ENCODE data around the gene PLCL2.

PLCL2 gene

DNA sequence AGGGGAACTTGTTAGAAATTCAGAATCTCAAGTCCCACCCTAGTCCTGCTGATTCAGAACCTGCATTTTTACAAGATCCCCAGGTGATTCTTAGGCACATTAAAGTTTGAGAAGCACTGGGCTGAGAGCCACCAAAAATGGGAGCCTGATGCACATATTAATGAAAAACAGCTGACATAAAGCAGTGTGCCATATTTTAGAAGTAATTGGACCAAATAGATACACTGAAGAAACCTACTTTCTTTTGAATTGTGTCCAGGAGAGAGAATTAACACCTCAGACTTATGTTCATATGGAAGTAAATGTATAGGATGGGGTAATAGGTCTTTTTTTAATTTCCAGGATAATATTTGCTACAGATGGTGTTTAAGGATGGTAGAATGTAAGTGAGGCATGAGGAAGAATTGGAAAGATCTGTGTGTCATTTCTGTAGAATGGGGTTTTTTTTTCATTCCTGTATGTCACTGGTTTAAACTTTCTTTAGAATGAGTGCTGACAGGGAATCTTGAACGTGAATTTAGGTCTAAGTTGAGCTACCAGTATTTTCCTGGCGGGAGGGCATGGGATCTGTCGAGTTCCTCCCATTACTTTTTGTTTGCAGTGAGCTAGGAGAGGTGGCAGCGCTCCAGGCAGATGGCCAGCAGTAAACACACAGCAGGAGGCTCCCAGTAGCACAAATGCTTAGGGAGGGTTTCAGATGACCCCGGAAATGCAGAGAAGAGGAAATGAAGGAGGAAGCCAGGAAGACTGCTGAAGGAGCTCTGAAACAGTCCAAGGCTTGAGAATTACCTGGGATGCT, 185.6 kb downstream of the PLCL2 start:
- Mint-ChIP-seq H3K4me1 (peaks cover 25% of the 10 kb centered on the region), H3K36me3 (ENCODE audit: low read depth) (peaks cover 40% of the 10 kb centered on the region), H3K4me3 (no peak overlapping the region), H3K9me3 (no peaks in the 10 kb centered on the region), H3K27me3 (no peaks in the 10 kb centered on the region), H3K27ac (no peak overlapping the region)
- DNase-seq: no peak
- ATAC-seq: no peak

DNA sequence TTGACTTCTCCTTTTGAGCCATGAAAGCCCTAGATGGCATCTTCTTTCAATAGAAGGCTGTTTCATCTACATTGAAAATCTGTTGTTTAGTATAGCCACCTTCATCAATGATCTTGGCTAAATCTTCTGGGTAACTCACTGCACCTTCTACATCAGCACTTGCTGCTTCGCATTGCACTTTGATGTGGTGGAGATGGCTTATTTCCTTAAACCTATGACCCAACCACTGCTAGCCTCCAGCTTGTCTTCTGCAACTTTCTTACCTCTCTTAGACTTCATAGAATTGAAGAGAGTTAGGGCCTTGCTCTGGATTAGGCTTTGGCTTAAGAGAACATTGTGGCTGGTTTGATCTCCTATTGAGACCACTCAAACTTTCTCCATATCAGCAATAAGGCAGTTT, 189.8 kb downstream of the PLCL2 start:
- no peaks in the 10 kb centered on the region for H3K9me3 Mint-ChIP-seq
- DNase-seq: no peak
- H3K27me3 Mint-ChIP-seq: no peaks in the 10 kb centered on the region
- H3K4me3 Mint-ChIP-seq: no peak overlapping the region
- peaks cover 43% of the 10 kb centered on the region for H3K4me1 Mint-ChIP-seq
- ATAC-seq: no peak
- peaks cover 46% of the 10 kb centered on the region for H3K36me3 Mint-ChIP-seq (ENCODE audit: low read depth)
- no peak overlapping the region for H3K27ac Mint-ChIP-seq

DNA sequence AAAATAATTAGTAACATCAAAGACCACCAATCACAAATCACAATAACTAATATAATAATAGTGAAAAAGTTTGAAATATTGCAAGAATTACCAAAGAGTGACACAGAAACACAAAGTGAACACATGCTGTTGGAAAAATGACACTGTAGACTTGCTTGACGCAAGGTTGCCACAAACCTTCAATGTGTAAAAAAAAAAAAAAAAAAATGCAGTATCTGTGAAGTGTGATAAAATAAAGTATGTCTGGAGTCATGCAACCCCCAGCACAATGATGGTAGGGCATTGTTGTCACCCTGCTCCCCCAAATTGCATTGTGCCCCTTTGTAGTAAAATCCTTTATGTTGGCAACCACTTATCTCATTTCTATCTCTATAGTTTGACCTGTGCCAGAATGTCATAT, 190.6 kb downstream of the PLCL2 start:
- Mint-ChIP-seq H3K4me3 (no peak overlapping the region), H3K27me3 (no peaks in the 10 kb centered on the region), H3K9me3 (no peaks in the 10 kb centered on the region), H3K27ac (no peak overlapping the region), H3K4me1 (peaks cover 41% of the 10 kb centered on the region), H3K36me3 (ENCODE audit: low read depth) (peaks cover 42% of the 10 kb centered on the region)
- DNase-seq: no peak
- no peak for ATAC-seq

DNA sequence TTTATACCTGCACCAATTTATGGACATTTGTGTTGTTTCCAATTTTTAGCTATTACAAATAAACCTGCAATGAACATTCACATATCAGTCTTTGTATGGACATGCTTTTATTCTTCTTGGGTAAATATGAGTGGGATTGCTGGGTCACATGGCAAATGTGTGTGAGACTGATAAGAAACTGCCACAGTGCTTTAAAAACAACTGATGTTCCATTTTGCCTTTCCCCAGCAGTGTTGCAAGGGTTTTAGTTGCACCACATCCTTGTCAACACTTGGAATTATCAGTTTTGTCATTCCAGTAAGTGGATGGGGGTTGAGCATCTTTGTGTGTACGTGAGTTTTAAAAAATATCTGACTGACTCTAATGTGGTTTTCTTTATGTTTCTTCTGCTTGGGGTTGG, 191.2 kb downstream of the PLCL2 start:
- Mint-ChIP-seq H3K9me3 (no peaks in the 10 kb centered on the region), H3K27me3 (no peaks in the 10 kb centered on the region), H3K4me1 (peaks cover 40% of the 10 kb centered on the region), H3K36me3 (ENCODE audit: low read depth) (peaks cover 42% of the 10 kb centered on the region), H3K4me3 (no peak overlapping the region), H3K27ac (no peak overlapping the region)
- ATAC-seq: no peak
- no peak for DNase-seq

DNA sequence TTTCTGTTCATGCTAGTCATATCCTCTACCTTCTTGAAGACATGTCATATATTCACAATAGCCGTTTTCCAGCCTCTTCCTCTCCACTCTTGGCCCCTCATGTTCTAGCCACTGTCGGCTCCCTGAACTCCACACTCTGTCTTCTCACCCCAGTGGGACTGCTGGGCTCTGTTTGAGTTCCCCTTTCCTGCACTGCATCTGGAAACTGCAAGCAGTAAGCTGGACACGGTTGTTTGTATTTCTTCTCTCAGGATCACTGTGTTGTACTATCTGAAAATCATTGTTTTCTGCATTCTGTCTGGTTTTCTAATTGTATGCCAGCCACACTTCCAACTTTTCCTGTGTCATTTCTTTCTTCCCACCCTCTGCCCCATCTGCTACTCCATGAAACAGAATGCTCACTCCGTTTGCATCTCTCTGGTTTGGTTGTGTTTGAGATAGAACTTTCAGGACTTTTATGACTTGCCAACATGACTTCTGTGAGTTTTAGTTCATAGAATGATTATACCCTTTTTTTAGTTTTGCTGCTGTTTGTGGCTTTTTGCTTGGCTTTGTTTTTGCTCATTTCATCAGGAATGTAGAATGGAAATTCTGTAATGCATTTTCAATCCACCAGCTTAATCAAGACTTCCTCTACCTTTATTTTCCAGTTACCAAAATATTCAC, 192.3 kb downstream of the PLCL2 start:
- peaks cover 48% of the 10 kb centered on the region for H3K36me3 Mint-ChIP-seq (ENCODE audit: low read depth)
- peak overlapping the region; percentile 24 for H3K27ac Mint-ChIP-seq
- H3K4me3 Mint-ChIP-seq: no peak overlapping the region
- H3K9me3 Mint-ChIP-seq: no peaks in the 10 kb centered on the region
- peaks cover 46% of the 10 kb centered on the region for H3K4me1 Mint-ChIP-seq
- no peaks in the 10 kb centered on the region for H3K27me3 Mint-ChIP-seq
- DNase-seq (no peak), ATAC-seq (no peak)

DNA sequence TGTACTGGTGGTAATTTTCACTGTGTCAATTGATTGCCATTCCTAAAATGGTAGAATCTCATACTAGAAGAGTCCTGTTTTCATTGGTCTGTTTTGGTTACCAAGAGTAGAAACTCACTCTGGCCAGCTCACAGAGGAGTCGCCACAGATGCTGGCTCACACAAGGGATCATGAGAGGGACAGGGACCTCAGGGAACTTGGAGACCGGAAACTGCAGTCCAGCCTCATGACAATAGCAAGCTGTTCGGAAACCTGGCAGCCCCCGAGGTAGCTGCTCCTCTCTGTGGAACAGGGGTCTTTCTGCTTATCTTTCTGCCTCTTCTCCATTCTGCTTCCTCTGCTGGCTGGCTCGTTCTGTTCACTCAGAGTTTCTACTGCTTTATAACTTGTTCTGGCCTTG, 192.9 kb downstream of the PLCL2 start:
- no peak overlapping the region for H3K4me3 Mint-ChIP-seq
- peaks cover 48% of the 10 kb centered on the region for H3K36me3 Mint-ChIP-seq (ENCODE audit: low read depth)
- DNase-seq: no peak
- H3K9me3 Mint-ChIP-seq: no peaks in the 10 kb centered on the region
- H3K27me3 Mint-ChIP-seq: no peaks in the 10 kb centered on the region
- no peak overlapping the region for H3K27ac Mint-ChIP-seq
- ATAC-seq: no peak
- peaks cover 46% of the 10 kb centered on the region for H3K4me1 Mint-ChIP-seq

DNA sequence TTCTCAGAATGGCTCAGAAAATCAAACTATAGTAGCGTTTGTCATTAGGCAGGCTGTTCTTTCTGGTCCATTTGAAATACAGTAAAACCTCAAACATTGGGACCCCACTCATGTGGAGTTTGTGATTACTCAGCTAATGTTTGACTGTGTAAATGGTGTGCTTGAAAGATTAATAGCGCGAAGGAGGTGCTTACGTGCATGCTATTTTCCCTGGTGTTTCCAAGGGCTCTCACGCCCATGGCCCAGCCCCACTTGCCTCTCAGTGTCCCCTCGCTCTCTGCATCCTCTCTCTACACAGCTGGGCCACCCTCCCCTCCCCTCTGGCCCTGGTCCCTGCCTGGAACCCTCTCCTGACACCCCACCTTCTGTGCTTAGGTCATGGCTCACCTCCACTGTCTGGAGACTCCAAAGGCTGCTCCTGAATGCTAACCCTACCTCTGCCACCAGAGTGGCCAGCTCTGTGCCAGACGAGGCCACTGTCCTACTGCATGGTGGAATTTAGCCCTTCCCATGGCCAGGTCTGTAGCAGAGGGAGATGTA, 194.2 kb downstream of the PLCL2 start:
- no peak overlapping the region for H3K4me3 Mint-ChIP-seq
- peaks cover 38% of the 10 kb centered on the region for H3K4me1 Mint-ChIP-seq
- peaks cover 8% of the 10 kb centered on the region for H3K9me3 Mint-ChIP-seq
- no peak overlapping the region for H3K27ac Mint-ChIP-seq
- H3K27me3 Mint-ChIP-seq: no peaks in the 10 kb centered on the region
- ATAC-seq (no peak), DNase-seq (no peak)
- H3K36me3 Mint-ChIP-seq (ENCODE audit: low read depth): peaks cover 51% of the 10 kb centered on the region

DNA sequence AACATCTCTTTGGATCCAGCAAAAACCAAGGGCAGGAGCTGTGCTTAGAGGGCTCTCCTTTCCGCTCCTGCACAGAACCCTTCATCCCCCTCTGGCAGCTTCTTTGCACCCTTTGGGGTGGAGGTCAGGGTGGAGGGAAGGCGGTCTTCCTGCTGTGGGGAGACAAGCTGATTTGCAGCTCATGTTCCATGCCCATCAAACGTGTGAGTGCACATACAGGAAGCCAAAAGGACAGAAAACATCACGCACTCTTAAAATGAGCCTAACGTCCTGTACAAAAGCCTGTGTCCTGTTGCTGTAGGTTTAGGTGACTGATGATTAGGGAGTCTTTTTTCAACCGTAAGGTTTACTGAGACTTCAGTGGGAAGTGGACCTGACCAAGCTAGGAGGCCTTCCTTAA, 195.2 kb downstream of the PLCL2 start:
- peaks cover 29% of the 10 kb centered on the region for H3K4me1 Mint-ChIP-seq
- H3K4me3 Mint-ChIP-seq: no peak overlapping the region
- H3K27ac Mint-ChIP-seq: no peak overlapping the region
- DNase-seq (no peak), ATAC-seq (no peak)
- H3K36me3 Mint-ChIP-seq (ENCODE audit: low read depth): peaks cover 56% of the 10 kb centered on the region
- no peaks in the 10 kb centered on the region for H3K27me3 Mint-ChIP-seq
- peaks cover 14% of the 10 kb centered on the region for H3K9me3 Mint-ChIP-seq

DNA sequence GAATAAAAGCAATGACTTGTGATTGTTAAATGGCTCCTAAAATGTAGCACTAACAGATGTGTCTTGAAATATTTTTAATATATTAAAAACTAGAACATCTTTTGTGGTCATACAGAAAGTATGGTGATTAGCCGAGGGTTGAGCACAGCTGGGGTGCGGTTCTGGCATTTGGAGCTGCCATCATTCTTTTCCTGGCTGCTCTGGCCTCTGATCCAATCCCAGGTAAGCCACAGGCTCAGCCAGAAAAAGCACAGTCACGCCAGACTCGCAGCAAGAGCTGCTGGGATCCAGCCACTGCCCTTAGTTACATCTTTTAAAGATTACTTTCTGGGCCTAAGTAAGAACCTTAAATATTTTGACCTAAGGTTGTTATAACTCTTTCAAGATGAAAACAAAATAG, 196.8 kb downstream of the PLCL2 start:
- Mint-ChIP-seq H3K9me3 (peaks cover 14% of the 10 kb centered on the region), H3K27me3 (no peaks in the 10 kb centered on the region), H3K27ac (no peak overlapping the region), H3K4me3 (no peak overlapping the region), H3K4me1 (peaks cover 29% of the 10 kb centered on the region), H3K36me3 (ENCODE audit: low read depth) (peaks cover 50% of the 10 kb centered on the region)
- ATAC-seq (no peak), DNase-seq (no peak)

DNA sequence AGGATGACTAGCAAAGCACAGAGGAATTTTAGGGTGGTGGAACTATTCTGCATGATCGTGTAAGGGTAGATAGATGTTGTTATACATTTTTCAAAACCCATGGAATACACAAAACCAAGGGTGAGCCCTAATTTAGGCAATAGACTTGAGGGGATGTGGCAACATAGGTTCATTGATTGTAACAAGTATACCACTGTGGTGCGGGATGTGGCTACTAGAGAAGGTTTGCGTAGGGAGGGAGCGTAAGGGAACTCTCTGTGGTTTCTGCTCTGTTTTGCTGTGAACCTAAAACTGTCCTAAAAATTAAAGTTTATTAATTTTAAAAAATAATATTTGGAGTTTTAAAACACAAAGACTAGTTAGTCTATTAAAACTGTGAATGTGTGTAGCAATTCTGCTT, 202.8 kb downstream of the PLCL2 start:
- Mint-ChIP-seq H3K27ac (no peak overlapping the region), H3K4me3 (no peak overlapping the region), H3K27me3 (no peaks in the 10 kb centered on the region), H3K9me3 (peaks cover 14% of the 10 kb centered on the region), H3K36me3 (ENCODE audit: low read depth) (peaks cover 47% of the 10 kb centered on the region), H3K4me1 (peaks cover 41% of the 10 kb centered on the region)
- ATAC-seq (no peak), DNase-seq (no peak)

DNA sequence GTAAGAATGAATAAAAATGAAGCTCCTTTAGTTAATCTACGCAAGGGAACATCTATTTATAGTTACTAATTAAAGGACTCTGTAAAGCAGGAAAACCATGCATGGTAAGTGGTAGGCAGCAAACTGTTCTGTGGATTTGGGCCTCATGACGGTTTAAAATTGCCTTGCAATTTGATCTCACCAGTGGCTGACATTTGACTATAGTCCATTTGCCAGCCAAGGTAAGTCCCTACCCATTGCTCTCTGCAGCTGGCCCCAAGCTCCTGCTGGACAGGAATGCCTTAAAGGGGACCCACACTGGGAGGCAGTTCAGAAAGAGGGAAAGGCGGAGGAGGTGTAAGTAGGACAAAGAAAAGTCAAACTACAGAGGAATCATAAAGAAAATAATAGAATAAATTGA, 203.3 kb downstream of the PLCL2 start:
- DNase-seq: no peak
- Mint-ChIP-seq H3K36me3 (ENCODE audit: low read depth) (peaks cover 45% of the 10 kb centered on the region), H3K4me1 (peaks cover 41% of the 10 kb centered on the region), H3K9me3 (peaks cover 11% of the 10 kb centered on the region), H3K27ac (peak overlapping the region; percentile 12), H3K27me3 (no peaks in the 10 kb centered on the region), H3K4me3 (no peak overlapping the region)
- ATAC-seq: no peak

DNA sequence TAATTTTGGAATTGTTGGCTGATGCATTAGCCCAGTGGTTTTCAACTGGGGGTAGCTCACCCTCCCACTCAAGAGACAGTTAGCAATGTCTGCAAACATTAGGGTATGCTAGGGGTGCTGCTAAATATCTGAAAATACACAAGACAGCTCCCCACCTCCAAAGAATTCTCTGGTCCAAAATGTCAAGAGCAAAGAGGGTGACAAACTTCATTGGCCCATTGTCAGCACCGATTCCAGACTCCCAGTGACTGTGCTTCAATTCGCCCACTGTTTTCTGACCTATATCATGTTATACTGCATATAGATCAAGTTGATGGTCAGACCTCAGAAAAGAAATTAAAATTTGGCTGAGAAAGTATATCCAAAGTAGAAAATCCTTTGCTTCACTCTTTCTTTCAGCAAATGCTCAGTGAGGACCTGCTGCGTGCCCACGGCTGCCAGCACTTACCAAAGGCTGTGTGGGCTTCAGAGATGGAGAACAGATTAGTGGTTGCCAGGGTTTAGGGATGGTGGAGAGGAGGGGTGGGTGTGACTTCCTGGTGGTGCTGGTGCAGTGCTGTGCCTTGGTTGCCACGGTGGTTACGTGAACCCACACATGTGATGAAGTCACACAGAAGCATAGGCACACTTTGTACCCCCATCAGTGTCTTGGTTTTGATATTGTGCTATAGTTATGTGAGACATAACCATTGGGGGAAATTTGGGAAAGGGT, 204.0 kb downstream of the PLCL2 start:
- H3K27me3 Mint-ChIP-seq: no peaks in the 10 kb centered on the region
- peak; percentile 95 for ATAC-seq
- H3K27ac Mint-ChIP-seq: peak overlapping the region; percentile 29
- H3K4me1 Mint-ChIP-seq: peaks cover 39% of the 10 kb centered on the region
- DNase-seq: peak; percentile 34
- no peak overlapping the region for H3K4me3 Mint-ChIP-seq
- H3K9me3 Mint-ChIP-seq: peaks cover 6% of the 10 kb centered on the region
- peaks cover 38% of the 10 kb centered on the region for H3K36me3 Mint-ChIP-seq (ENCODE audit: low read depth)

DNA sequence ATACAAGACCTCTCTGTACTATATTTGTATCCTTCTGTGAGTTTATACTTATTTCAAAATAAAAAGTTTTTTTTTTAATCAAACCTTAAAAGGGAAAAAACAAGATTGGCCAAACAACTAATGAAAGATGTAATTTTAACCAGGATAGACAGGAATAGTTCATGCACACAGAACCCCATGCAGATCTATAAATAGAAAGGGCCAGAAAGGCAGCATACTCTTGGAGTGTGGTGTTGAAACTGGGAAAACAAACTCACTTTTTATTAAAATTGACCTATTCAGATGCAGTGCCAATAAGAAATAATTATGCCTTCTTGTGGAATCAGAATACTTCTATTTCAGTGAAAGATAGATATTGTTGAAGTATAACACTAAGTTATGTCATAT, 204.6 kb downstream of the PLCL2 start:
- no peak for ATAC-seq
- Mint-ChIP-seq H3K4me1 (peaks cover 39% of the 10 kb centered on the region), H3K36me3 (ENCODE audit: low read depth) (peaks cover 33% of the 10 kb centered on the region), H3K27ac (peak overlapping the region; percentile 29), H3K27me3 (no peaks in the 10 kb centered on the region), H3K9me3 (peaks cover 6% of the 10 kb centered on the region), H3K4me3 (no peak overlapping the region)
- DNase-seq: no peak

DNA sequence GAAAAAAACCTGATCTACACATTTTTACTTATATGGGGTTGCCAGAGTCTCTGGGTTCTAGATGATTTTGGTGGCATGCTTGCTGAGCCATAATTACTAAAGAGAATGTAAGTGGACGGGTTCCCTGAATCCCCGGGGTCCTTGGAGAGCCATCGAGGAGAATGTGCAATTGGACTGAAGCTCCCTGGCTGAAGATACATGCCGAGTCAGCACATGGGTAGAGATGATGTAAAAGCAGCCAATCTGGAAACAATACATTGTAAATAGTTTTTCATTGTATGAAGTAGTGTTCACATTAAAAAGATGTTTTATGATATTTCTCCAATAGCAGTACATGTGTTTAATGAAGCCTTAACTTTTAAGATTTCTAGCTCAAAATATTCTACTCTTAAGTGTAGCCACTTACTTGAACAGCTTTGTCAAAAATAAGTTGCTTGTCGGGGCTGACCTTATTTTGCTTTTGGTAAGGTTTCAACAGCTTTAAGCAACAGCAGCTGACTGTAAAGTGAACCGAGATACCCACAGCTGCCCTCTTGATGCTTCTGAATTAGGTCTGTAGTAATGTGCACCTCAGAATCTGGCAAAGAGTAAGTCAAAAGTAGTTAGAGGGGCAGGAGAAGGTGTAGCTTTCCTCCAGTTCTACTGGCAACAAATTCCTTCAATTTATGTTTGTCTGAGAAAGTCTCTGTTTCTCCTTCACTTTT, 205.7 kb downstream of the PLCL2 start:
- Mint-ChIP-seq H3K27ac (no peak overlapping the region), H3K9me3 (no peaks in the 10 kb centered on the region), H3K27me3 (no peaks in the 10 kb centered on the region), H3K36me3 (ENCODE audit: low read depth) (peaks cover 27% of the 10 kb centered on the region), H3K4me3 (no peak overlapping the region), H3K4me1 (peaks cover 39% of the 10 kb centered on the region)
- ATAC-seq: no peak
- DNase-seq: no peak

Data from activated naive CD8-positive, alpha-beta T cell treated with anti-CD3 and anti-CD28 coated beads, Interleukin-2, amount 50 U/mL, for 24 hours (primary cell).